ENCODE results near the gene CBL.

DNA sequence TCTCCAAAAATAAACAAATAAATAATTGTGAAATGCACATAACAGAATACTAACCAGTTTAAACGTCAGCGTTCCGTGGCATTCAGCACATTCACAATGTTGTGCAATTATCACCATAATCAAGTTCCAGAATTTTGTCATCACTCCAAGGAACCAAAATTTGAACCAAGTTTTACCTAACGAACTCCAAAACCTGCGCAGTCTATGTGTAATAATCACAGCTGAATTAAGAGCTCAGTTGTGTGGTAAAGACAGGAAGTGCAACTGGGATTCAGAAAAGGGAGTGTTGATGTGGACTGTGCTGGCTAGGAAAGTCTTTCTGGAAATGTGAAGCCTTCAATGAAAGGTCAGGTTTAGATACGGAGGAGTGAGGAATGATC, 116.2 kb downstream of the CBL start:
- TF ChIP-seq, protein P1, sequence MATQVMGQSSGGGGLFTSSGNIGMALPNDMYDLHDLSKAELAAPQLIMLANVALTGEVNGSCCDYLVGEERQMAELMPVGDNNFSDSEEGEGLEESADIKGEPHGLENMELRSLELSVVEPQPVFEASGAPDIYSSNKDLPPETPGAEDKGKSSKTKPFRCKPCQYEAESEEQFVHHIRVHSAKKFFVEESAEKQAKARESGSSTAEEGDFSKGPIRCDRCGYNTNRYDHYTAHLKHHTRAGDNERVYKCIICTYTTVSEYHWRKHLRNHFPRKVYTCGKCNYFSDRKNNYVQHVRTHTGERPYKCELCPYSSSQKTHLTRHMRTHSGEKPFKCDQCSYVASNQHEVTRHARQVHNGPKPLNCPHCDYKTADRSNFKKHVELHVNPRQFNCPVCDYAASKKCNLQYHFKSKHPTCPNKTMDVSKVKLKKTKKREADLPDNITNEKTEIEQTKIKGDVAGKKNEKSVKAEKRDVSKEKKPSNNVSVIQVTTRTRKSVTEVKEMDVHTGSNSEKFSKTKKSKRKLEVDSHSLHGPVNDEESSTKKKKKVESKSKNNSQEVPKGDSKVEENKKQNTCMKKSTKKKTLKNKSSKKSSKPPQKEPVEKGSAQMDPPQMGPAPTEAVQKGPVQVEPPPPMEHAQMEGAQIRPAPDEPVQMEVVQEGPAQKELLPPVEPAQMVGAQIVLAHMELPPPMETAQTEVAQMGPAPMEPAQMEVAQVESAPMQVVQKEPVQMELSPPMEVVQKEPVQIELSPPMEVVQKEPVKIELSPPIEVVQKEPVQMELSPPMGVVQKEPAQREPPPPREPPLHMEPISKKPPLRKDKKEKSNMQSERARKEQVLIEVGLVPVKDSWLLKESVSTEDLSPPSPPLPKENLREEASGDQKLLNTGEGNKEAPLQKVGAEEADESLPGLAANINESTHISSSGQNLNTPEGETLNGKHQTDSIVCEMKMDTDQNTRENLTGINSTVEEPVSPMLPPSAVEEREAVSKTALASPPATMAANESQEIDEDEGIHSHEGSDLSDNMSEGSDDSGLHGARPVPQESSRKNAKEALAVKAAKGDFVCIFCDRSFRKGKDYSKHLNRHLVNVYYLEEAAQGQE (tag by site-specific recombination; IDR thresholded peaks at IDR 0.05), result no peak
- TF ChIP-seq ZSCAN23 (tag by site-specific recombination; IDR thresholded peaks at IDR 0.05) (no peak), ZBTB1 (tag by site-specific recombination; IDR thresholded peaks at IDR 0.05) (no peak), ZNF138 (tag by site-specific recombination; IDR thresholded peaks at IDR 0.05; ENCODE audit: borderline replicate concordance) (no peak), ZNF184 (tag by site-specific recombination; IDR thresholded peaks at IDR 0.05) (no peak), ZNF660 (tag by site-specific recombination; IDR thresholded peaks at IDR 0.05) (no peak), ZNF416 (tag by site-specific recombination; IDR thresholded peaks at IDR 0.05) (no peak)
- TF ChIP-seq, protein P2, sequence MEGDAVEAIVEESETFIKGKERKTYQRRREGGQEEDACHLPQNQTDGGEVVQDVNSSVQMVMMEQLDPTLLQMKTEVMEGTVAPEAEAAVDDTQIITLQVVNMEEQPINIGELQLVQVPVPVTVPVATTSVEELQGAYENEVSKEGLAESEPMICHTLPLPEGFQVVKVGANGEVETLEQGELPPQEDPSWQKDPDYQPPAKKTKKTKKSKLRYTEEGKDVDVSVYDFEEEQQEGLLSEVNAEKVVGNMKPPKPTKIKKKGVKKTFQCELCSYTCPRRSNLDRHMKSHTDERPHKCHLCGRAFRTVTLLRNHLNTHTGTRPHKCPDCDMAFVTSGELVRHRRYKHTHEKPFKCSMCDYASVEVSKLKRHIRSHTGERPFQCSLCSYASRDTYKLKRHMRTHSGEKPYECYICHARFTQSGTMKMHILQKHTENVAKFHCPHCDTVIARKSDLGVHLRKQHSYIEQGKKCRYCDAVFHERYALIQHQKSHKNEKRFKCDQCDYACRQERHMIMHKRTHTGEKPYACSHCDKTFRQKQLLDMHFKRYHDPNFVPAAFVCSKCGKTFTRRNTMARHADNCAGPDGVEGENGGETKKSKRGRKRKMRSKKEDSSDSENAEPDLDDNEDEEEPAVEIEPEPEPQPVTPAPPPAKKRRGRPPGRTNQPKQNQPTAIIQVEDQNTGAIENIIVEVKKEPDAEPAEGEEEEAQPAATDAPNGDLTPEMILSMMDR (tag by site-specific recombination; IDR thresholded peaks at IDR 0.05), result no peak
- TF ChIP-seq, protein P3, sequence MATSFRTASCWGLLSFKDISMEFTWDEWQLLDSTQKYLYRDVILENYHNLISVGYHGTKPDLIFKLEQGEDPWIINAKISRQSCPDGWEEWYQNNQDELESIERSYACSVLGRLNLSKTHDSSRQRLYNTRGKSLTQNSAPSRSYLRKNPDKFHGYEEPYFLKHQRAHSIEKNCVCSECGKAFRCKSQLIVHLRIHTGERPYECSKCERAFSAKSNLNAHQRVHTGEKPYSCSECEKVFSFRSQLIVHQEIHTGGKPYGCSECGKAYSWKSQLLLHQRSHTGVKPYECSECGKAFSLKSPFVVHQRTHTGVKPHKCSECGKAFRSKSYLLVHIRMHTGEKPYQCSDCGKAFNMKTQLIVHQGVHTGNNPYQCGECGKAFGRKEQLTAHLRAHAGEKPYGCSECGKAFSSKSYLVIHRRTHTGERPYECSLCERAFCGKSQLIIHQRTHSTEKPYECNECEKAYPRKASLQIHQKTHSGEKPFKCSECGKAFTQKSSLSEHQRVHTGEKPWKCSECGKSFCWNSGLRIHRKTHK (tag by site-specific recombination; IDR thresholded peaks at IDR 0.05), result no peak
- TF ChIP-seq, protein P4, sequence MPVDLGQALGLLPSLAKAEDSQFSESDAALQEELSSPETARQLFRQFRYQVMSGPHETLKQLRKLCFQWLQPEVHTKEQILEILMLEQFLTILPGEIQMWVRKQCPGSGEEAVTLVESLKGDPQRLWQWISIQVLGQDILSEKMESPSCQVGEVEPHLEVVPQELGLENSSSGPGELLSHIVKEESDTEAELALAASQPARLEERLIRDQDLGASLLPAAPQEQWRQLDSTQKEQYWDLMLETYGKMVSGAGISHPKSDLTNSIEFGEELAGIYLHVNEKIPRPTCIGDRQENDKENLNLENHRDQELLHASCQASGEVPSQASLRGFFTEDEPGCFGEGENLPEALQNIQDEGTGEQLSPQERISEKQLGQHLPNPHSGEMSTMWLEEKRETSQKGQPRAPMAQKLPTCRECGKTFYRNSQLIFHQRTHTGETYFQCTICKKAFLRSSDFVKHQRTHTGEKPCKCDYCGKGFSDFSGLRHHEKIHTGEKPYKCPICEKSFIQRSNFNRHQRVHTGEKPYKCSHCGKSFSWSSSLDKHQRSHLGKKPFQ (tag by site-specific recombination; IDR thresholded peaks at IDR 0.05), result no peak
